DLD1 (cell line): ENCODE results near the gene MTMR8.
"Not testable (repeated sequence)": the region's sequence is repeated elsewhere in the genome, so short reads cannot be mapped to it uniquely, and the experiment has no call there.

Experiments
- in situ Hi-C: cut with HindIII; loops from 2 replicates; pipeline ENCODE4 v1.10.0; 2017; ENCODE audit warnings: low sequenced_read_pairs

The MTMR8 gene

GRCh38 chrX:64394874-64395567 is at the start of gene MTMR8:
Gene MTMR8, minus strand, starts transcription at chrX:64395452. Its CDS starts 89 bp downstream, at chrX:64395363.
- in situ Hi-C loops: no loop called here

DNA sequence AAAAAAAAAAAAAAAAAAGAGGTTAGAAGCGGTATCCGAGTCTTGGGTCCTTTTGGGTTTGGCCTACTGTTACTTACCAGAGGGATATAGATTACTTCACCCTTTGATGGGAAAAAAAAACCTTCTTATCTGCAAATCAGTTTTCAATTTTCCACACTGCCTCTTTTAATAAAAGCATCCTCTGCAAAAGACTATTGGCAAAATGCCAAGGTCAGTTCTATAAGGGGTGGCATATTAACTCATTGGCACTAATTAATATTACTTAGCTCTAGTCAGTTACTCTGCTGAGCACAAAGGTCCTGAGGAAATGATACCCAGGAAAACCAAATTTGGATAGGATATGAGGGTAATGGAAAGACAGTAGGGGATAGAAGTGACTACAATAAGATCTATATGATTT is 44.3 kb upstream of the MTMR8 start:
- in situ Hi-C loops: no loop called here

DNA sequence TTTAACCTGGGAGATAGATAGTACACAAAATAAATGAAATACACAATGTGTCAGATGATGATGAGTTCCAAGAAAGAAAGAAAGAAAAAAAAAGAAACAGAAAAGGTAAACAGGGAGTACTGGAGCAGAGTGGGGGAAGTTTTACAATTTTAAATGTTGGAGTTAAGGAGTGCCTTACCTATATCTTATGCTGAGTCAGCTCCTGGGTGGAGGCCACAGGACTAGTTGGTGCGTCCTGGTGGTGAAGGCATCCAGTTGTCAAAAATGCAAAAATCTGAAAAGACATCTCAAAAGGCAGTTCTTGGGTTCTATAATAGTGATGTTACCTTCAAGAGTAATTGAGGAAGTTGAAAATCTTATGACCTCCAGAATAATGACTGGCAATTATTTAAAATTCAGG is 42.4 kb upstream of the MTMR8 start:
- in situ Hi-C loops: no loop called here

GRCh38 chrX:64437218-64437617 is 42.0 kb upstream of the MTMR8 start:
- in situ Hi-C loops: no loop called here

- in situ Hi-C loops: no loop called here
Observed at GRCh38 chrX:64428371-64428770, 33.1 kb upstream of the MTMR8 start.

GRCh38 chrX:64427787-64428186 is 32.5 kb upstream of the MTMR8 start:
- in situ Hi-C loops: no loop called here

- in situ Hi-C loops: no loop called here
Observed at GRCh38 chrX:64427281-64427680, 32.0 kb upstream of the MTMR8 start.

- in situ Hi-C loops: not testable (repeated sequence)
Observed at GRCh38 chrX:64409730-64410129, 14.5 kb upstream of the MTMR8 start.

DNA sequence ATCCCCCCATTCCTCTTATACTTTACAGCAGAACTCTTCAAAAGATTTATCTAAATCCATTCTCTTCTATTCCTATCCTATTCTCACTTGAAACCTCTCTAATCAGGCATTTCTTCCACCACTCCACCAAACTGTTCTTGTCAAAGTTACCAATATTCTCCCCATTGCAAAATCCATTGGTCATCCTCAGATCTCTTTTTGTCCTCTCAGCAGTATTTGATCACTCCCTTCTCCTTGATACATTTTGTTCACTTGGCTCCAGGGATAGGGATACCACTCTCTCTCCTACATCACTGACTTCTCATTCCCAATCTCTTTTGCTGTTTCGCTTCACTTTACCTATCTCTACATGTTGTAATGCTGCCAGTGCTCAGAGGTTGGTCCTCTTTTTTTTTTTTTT is 2.8 kb upstream of the MTMR8 start:
- in situ Hi-C loops: no loop called here

DNA sequence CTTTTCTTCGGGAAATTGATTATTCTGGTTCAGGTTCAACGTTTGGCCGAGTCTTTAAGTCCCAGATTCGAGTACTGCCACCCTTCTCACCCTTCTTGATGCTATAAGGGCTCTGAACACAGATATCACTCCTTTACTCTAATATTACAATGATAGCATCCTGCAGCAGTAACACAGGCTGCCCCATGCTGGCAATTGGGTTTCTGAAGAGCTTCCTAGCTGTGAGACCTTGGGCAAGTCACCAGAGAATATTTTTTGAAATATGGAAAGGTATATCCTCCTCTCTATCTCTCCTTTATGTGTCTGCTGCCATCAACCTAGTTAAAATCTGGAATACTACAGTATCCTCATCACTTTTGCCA is 297 bp upstream of the MTMR8 start:
- in situ Hi-C loops: no loop called here

DNA sequence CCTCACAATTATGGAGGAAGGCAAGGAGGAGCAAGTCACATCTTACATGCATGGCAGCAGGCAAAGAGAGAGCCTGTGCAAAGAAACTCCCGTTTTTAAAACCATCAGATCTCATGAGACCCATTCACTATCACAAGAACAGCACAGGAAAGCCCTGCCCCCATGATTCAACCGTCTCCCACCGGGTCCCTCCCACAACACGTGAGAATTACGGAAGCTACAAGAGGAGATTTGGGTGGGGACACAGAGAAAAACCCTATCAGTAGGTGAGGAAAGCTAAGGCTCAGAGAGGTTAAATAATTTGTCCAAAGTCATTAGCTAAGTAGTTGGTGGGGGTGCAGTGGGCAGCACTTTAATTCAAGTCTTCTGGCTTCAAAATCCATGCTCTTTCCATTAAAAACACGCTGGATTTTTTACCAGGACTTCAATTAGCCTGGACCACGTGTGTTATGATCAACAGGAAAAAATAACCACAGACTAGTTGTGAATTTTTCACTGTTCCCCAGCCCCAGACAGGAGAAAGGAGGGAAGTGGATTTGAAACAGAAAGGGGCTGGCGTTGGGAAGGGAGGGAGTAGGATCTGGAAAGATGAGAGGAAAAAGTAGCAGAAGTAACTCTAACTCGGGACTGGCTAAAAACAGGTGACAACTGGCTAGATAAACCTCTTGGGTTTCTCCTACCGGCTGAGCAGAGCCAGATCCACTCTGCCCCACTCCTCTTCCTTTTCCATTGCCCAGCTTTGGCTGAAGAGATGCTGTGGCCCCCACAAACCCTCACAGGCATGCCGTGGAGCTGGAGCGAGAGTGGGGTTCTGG is 986 bp downstream of the MTMR8 start:
- in situ Hi-C loops: no loop called here

DNA sequence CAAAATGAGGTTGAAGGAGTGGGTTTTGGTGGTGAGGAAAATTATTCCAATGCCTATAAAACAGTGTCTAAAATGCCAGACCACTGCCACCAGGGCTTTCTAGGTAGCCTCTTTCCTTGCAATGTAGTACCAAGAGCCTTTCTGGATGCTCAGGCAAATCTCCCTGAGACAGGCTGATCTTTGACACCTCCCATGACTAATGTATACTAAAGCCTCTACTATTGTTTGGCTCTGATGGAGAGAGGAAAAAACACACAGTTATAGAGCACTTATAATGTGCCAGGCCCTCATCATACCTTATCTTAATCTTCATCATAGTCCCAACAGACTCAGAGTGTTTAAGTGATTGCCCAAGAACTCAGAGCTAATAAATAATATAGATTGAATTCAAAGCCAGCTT is 5.8 kb downstream of the MTMR8 start:
- in situ Hi-C loops: no loop called here

DNA sequence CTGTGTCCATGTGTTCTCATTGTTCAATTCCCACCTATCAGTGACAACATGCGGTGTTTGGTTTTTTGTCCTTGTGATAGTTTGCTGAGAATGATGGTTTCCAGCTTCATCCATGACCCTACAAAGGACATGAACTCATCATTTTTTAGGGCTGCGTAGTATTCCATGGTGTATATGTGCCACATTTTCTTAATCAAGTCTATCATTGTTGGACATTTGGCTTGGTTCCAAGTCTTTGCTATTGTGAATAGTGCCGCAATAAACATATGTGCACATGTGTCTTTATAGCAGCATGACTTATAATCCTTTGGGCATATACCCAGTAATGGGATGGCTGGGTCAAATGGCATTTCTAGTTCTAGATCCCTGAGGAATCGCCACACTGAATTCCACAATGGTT is 14.5 kb downstream of the MTMR8 start:
- in situ Hi-C loops: not testable (repeated sequence)

GRCh38 chrX:64379924-64380323 is 15.3 kb downstream of the MTMR8 start:
- in situ Hi-C loops: no loop called here

- in situ Hi-C loops: no loop called here
Observed at GRCh38 chrX:64377753-64378152, 17.5 kb downstream of the MTMR8 start.

- in situ Hi-C loops: no loop called here
Observed at GRCh38 chrX:64352081-64352480, 43.2 kb downstream of the MTMR8 start.

- in situ Hi-C loops: no loop called here
Observed at GRCh38 chrX:64350521-64350920, 44.7 kb downstream of the MTMR8 start.

GRCh38 chrX:64350047-64350446 is 45.2 kb downstream of the MTMR8 start:
- in situ Hi-C loops: no loop called here

GRCh38 chrX:64342811-64343210 is 52.4 kb downstream of the MTMR8 start:
- in situ Hi-C loops: no loop called here

- in situ Hi-C loops: no loop called here
Observed at GRCh38 chrX:64338296-64338695, 57.0 kb downstream of the MTMR8 start.

DNA sequence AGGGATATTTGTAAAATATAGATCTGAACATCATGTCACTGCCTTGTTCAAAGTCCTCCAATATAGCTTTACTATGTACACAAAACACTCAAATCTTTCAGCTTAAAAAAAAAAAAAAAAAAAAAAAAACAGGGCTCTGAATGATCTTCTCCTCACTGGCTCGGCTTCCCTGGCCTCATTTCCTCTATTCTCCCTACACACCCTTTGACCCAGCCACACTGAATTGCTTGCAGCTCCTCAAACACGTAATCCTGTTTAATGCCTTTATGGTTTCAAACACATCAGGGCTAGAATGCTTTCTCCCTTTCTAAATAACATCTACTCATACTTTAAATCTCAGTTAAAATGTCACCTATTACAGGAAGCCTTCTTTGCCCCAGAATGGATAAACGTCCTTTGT is 60.8 kb downstream of the MTMR8 start:
- in situ Hi-C loops: no loop called here

- in situ Hi-C loops: no loop called here
Observed at GRCh38 chrX:64330284-64330683, 65.0 kb downstream of the MTMR8 start.
